OCI-LY3 (cell line): ENCODE measurements around the gene RANBP9.

Experiments
- H2AFZ ChIP-seq: fragments of 200-600, 300-600 bp; shearing (Covaris generic); 2 replicates; pipeline ENCODE4 v1.6.0; 2014; ENCODE audit warnings: antibody characterized with exemption, low read depth, low read length
- H3K27ac ChIP-seq: fragments of 200-600, 300-600 bp; sonication (generic); 2 replicates; pipeline ENCODE4 v1.5.1; 2014; ENCODE audit warnings: mild to moderate bottlenecking, low read length, moderate library complexity, mixed read lengths
- H3K27me3 ChIP-seq: fragments of 200-600, 300-600 bp; sonication (generic); 2 replicates; pipeline ENCODE4 v1.6.1; 2014; ENCODE audit warnings: low read depth, low read length, mixed read lengths
- H3K36me3 ChIP-seq: fragments of 200-600, 300-600 bp; sonication (generic); replicated peaks from 2 replicates; pipeline ENCODE3; 2014; ENCODE audit warnings: low read depth, low read length, mixed read lengths
- H3K4me1 ChIP-seq: fragments of 300-600, 200-600 bp; sonication (generic); 2 replicates; pipeline ENCODE4 v1.6.1; 2014; ENCODE audit warnings: low read length, mixed read lengths
- H3K4me2 ChIP-seq: fragments of 200-600, 300-600 bp; sonication (generic); 2 replicates; pipeline ENCODE4 v1.6.1; 2014; ENCODE audit warnings: low read length, mixed read lengths
- H3K4me3 ChIP-seq: fragments of 300-600, 200-600 bp; sonication (generic); 2 replicates; pipeline ENCODE4 v1.5.1; 2014; ENCODE audit warnings: antibody characterized with exemption, mild to moderate bottlenecking, low read length, moderate library complexity
- H3K79me2 ChIP-seq: fragments of 300-600, 200-600 bp; shearing (Covaris generic); 2 replicates; pipeline ENCODE4 v1.6.1; 2014; ENCODE audit warnings: mild to moderate bottlenecking, low read length, mixed read lengths
- H3K9ac ChIP-seq: fragments of 300-600, 200-600 bp; shearing (Covaris generic); 2 replicates; pipeline ENCODE4 v1.6.0; 2014; ENCODE audit warnings: mild to moderate bottlenecking, low read length, moderate library complexity
- H3K9me3 ChIP-seq: fragments of 200-600, 300-600 bp; shearing (Covaris generic); 2 replicates; pipeline ENCODE4 v1.6.1; 2014; ENCODE audit warnings: low read length, mixed read lengths; ENCODE audit not compliant: insufficient read depth
- H4K20me1 ChIP-seq: fragments of 200-600, 300-600 bp; sonication (generic); 2 replicates; pipeline ENCODE4 v1.6.1; 2016; ENCODE audit warnings: low read length, mixed read lengths; ENCODE audit not compliant: insufficient read depth
- EZH2phosphoT487 ChIP-seq: fragments of 200-600 bp; shearing (Covaris generic); IDR thresholded peaks from 2 replicates; pipeline ENCODE4 v1.6.1; 2018; ENCODE audit warnings: antibody characterized with exemption, mixed run types, low read depth
- TF ChIP-seq, protein P1 (sequence below): fragments of 200-600, 300-600 bp; sonication (generic); IDR thresholded peaks from 2 replicates; pipeline ENCODE4 v1.5.1; 2014; ENCODE audit warnings: antibody characterized with exemption, low read length, low read depth

RANBP9 gene

DNA sequence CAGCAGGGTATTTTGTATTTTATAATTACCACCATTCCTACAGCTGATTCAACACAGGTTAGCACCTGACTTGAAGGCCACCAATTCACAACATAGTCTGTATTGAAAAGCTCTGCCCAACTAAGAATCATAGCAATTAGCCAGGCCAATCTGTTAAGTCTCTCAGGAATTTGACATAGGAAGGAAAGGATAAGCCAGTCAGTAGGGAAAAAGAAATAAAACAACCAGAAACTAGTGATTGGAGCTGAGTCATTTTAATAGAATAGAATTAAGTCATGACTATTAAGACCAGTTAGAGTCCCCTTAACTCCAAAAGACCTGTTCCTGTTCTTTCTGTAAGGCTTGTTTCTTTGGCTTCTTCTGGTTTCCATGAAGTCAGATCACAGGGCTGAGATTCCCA is 8.1 kb downstream of the RANBP9 start:
- H3K36me3 ChIP-seq, result no peaks in the 10 kb centered on the region
- no peak for TF ChIP-seq EZH2phosphoT487
- TF ChIP-seq, protein P1, sequence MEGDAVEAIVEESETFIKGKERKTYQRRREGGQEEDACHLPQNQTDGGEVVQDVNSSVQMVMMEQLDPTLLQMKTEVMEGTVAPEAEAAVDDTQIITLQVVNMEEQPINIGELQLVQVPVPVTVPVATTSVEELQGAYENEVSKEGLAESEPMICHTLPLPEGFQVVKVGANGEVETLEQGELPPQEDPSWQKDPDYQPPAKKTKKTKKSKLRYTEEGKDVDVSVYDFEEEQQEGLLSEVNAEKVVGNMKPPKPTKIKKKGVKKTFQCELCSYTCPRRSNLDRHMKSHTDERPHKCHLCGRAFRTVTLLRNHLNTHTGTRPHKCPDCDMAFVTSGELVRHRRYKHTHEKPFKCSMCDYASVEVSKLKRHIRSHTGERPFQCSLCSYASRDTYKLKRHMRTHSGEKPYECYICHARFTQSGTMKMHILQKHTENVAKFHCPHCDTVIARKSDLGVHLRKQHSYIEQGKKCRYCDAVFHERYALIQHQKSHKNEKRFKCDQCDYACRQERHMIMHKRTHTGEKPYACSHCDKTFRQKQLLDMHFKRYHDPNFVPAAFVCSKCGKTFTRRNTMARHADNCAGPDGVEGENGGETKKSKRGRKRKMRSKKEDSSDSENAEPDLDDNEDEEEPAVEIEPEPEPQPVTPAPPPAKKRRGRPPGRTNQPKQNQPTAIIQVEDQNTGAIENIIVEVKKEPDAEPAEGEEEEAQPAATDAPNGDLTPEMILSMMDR, result no peak
- no peak overlapping the region for H3K9ac ChIP-seq
- no peak overlapping the region for H2AFZ ChIP-seq
- no peak overlapping the region for H3K27ac ChIP-seq
- H3K4me1 ChIP-seq, result peaks cover 18% of the 10 kb centered on the region
- H3K79me2 ChIP-seq, result peaks cover 81% of the 10 kb centered on the region
- peak overlapping the region; percentile 38; the same call in 1 of the 2 replicates for H3K4me2 ChIP-seq
- no peaks in the 10 kb centered on the region for H3K27me3 ChIP-seq
- H3K4me3 ChIP-seq, result no peak overlapping the region
- H4K20me1 ChIP-seq, result peaks cover 27% of the 10 kb centered on the region
- H3K9me3 ChIP-seq, result no peaks in the 10 kb centered on the region

DNA sequence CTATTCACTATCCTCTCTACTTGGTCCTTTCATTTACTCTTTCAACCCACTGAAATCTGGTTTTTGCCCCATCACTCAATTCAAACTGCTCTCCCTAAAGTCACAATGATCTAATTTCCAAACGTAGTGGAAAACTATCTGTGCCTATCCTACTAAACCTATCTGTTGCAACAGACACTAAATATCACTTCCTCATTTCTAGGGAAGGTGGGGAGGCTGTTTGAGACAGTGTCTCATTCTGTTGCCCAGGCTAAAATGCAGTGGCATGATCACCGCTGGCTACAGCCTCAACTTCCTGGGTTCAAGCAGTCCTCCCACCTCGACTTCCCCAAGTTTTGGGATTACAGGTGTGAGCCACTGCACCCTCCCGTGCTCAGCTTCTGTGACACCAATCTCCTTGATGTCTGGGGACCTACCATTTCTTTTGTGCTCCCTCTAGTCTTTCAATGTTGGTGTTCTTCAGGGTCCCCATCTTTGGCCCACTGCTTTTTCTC is 8.8 kb downstream of the RANBP9 start:
- TF ChIP-seq, protein P1, result no peak
- Histone ChIP-seq H3K36me3 (no peaks in the 10 kb centered on the region), H2AFZ (no peak overlapping the region), H3K9ac (no peak overlapping the region), H3K9me3 (no peaks in the 10 kb centered on the region), H3K27ac (no peak overlapping the region), H3K79me2 (peaks cover 78% of the 10 kb centered on the region), H3K4me2 (peak overlapping the region; percentile 38), H3K4me3 (no peak overlapping the region), H4K20me1 (peaks cover 25% of the 10 kb centered on the region), H3K27me3 (no peaks in the 10 kb centered on the region), H3K4me1 (peaks cover 18% of the 10 kb centered on the region)

DNA sequence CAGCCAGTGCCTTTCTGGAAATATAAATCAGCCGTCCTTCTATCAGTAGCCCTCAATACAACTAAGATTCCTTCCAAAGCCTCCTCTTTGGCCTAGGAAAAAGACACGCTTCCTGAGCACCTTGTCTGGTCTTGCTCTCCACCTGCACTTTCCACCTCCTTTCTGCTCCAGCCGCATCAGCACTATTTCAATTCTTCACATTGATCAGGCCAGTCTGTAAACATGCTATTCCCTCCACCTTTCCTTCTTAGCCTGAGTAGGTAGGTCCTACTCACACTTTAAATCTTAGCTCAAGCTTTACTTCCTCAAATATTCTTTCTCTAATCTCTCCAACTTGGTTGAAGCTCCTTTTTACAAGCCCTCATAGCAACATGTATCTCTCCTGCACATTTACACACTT is 11.4 kb downstream of the RANBP9 start:
- Histone ChIP-seq H2AFZ (no peak overlapping the region), H3K27me3 (no peaks in the 10 kb centered on the region), H3K4me1 (peaks cover 28% of the 10 kb centered on the region), H4K20me1 (peaks cover 28% of the 10 kb centered on the region), H3K27ac (no peak overlapping the region), H3K4me2 (no peak overlapping the region), H3K9me3 (no peaks in the 10 kb centered on the region), H3K79me2 (peaks cover 63% of the 10 kb centered on the region), H3K36me3 (peaks cover 3% of the 10 kb centered on the region), H3K9ac (no peak overlapping the region), H3K4me3 (no peak overlapping the region)
- no peak for TF ChIP-seq EZH2phosphoT487
- TF ChIP-seq, protein P1, result no peak

DNA sequence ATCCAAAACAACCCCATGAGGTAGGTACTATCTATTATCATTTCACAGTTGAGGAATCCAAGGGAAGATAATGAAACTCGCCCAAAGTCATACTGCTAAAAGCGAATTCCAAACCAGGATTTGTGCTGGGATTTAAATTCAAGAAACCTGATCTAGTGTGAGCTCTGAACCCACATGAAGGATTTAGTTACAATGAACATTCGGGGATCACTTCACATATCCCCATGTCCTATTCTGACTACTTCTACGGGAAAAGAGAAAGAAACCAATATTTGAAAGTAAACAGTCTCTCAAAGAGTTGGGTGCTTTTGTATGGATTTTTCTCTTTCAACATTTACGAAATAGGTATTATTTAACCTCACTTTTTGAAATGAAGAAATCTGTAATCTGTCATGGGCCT is 12.9 kb downstream of the RANBP9 start:
- H2AFZ ChIP-seq, result no peak overlapping the region
- no peaks in the 10 kb centered on the region for H3K27me3 ChIP-seq
- H4K20me1 ChIP-seq, result peaks cover 24% of the 10 kb centered on the region
- H3K9me3 ChIP-seq, result no peaks in the 10 kb centered on the region
- H3K4me1 ChIP-seq, result peaks cover 23% of the 10 kb centered on the region
- peaks cover 3% of the 10 kb centered on the region for H3K36me3 ChIP-seq
- H3K9ac ChIP-seq, result no peak overlapping the region
- H3K4me3 ChIP-seq, result no peak overlapping the region
- H3K27ac ChIP-seq, result no peak overlapping the region
- peaks cover 52% of the 10 kb centered on the region for H3K79me2 ChIP-seq
- H3K4me2 ChIP-seq, result no peak overlapping the region
- TF ChIP-seq EZH2phosphoT487, result no peak
- TF ChIP-seq, protein P1, result no peak
